Nephron progenitor cell (in vitro differentiated cells): ENCODE measurements around the gene AAK1.
"Not testable (repeated sequence)": the region's sequence is repeated elsewhere in the genome, so short reads cannot be mapped to it uniquely, and the experiment has no call there.

Source experiments
- DNase-seq: peaks from one replicate; pipeline ENCODE4 v3.0.0; 2021
- H3K27ac Mint-ChIP-seq: 2 replicates; pipeline ENCODE4 v1.8.0; 2021; ENCODE audit warnings: mild to moderate bottlenecking, moderate library complexity, mixed read lengths
- H3K27me3 Mint-ChIP-seq: 2 replicates; pipeline ENCODE4 v1.8.0; 2021; ENCODE audit warnings: mild to moderate bottlenecking, low read depth, mixed read lengths; ENCODE audit not compliant: poor library complexity
- H3K36me3 Mint-ChIP-seq: 2 replicates; pipeline ENCODE4 v1.8.0; 2021; ENCODE audit warnings: low read depth, mixed read lengths
- H3K4me1 Mint-ChIP-seq: 2 replicates; pipeline ENCODE4 v1.8.0; 2021; ENCODE audit warnings: mixed read lengths
- H3K4me3 Mint-ChIP-seq: 2 replicates; pipeline ENCODE4 v1.8.0; 2021; ENCODE audit warnings: mild to moderate bottlenecking, moderate library complexity, mixed read lengths
- H3K9me3 Mint-ChIP-seq: 2 replicates; pipeline ENCODE4 v1.8.0; 2021; ENCODE audit warnings: mild to moderate bottlenecking, moderate library complexity, mixed read lengths
- CTCF ChIP-seq: fragments of 200-600 bp; sonication (generic); IDR thresholded peaks from 2 replicates; pipeline ENCODE4 v1.5.0; 2021; ENCODE audit warnings: antibody characterized with exemption

Gene AAK1

GRCh38 chr2:69456154-69456553, 187.4 kb downstream of the AAK1 start:
- Mint-ChIP-seq H3K9me3 (no peaks in the 10 kb centered on the region), H3K27me3 (peaks cover 6% of the 10 kb centered on the region), H3K27ac (no peak overlapping the region), H3K4me1 (no peaks in the 10 kb centered on the region), H3K36me3 (no peaks in the 10 kb centered on the region), H3K4me3 (no peak overlapping the region)
- no peak for TF ChIP-seq CTCF
- DNase-seq: no peak

GRCh38 chr2:69454976-69455375, 188.6 kb downstream of the AAK1 start:
- Mint-ChIP-seq H3K4me1 (no peaks in the 10 kb centered on the region), H3K4me3 (no peak overlapping the region), H3K27ac (no peak overlapping the region), H3K36me3 (no peaks in the 10 kb centered on the region), H3K27me3 (peaks cover 5% of the 10 kb centered on the region), H3K9me3 (no peaks in the 10 kb centered on the region)
- TF ChIP-seq CTCF: no peak
- DNase-seq: no peak

- Mint-ChIP-seq H3K27me3 (peaks cover 3% of the 10 kb centered on the region), H3K4me1 (no peaks in the 10 kb centered on the region), H3K4me3 (no peak overlapping the region), H3K36me3 (no peaks in the 10 kb centered on the region), H3K27ac (peak overlapping the region; percentile 30), H3K9me3 (no peaks in the 10 kb centered on the region)
- DNase-seq: no peak
- no peak for TF ChIP-seq CTCF
Observed at GRCh38 chr2:69453475-69454129, 189.9 kb downstream of the AAK1 start.

GRCh38 chr2:69452687-69453086, 190.9 kb downstream of the AAK1 start:
- no peak overlapping the region for H3K4me3 Mint-ChIP-seq

GRCh38 chr2:69450735-69451416, 192.7 kb downstream of the AAK1 start:
- no peak for TF ChIP-seq CTCF
- Mint-ChIP-seq H3K9me3 (no peaks in the 10 kb centered on the region), H3K27me3 (peaks cover 3% of the 10 kb centered on the region), H3K4me3 (no peak overlapping the region), H3K36me3 (no peaks in the 10 kb centered on the region), H3K27ac (no peak overlapping the region), H3K4me1 (no peaks in the 10 kb centered on the region)
- no peak for DNase-seq

More at GRCh38 chr2:69452687-69453086, 190.9 kb downstream of the AAK1 start:
- no peak overlapping the region for H3K27ac Mint-ChIP-seq
- H3K9me3 Mint-ChIP-seq: no peaks in the 10 kb centered on the region
- H3K27me3 Mint-ChIP-seq: peaks cover 3% of the 10 kb centered on the region
- no peaks in the 10 kb centered on the region for H3K4me1 Mint-ChIP-seq
- no peak for DNase-seq
- no peak for TF ChIP-seq CTCF
- no peaks in the 10 kb centered on the region for H3K36me3 Mint-ChIP-seq

- no peak overlapping the region for H3K27ac Mint-ChIP-seq
- no peaks in the 10 kb centered on the region for H3K27me3 Mint-ChIP-seq
- no peak for DNase-seq
- H3K4me1 Mint-ChIP-seq: no peaks in the 10 kb centered on the region
- H3K36me3 Mint-ChIP-seq: no peaks in the 10 kb centered on the region
- H3K9me3 Mint-ChIP-seq: no peaks in the 10 kb centered on the region
- H3K4me3 Mint-ChIP-seq: no peak overlapping the region
- no peak for TF ChIP-seq CTCF
Observed at GRCh38 chr2:69449906-69450305, 193.6 kb downstream of the AAK1 start.

GRCh38 chr2:69443673-69444072, 199.9 kb downstream of the AAK1 start:
- H3K4me3 Mint-ChIP-seq, H3K27me3 Mint-ChIP-seq, H3K36me3 Mint-ChIP-seq: not testable (repeated sequence)

GRCh38 chr2:69439499-69439898, 204.0 kb downstream of the AAK1 start:
- not testable (repeated sequence) for H3K4me3 Mint-ChIP-seq, DNase-seq, H3K9me3 Mint-ChIP-seq, H3K27ac Mint-ChIP-seq, H3K36me3 Mint-ChIP-seq, H3K27me3 Mint-ChIP-seq
- peaks cover 29% of the 10 kb centered on the region for H3K4me1 Mint-ChIP-seq

More at GRCh38 chr2:69443673-69444072, 199.9 kb downstream of the AAK1 start:
- not testable (repeated sequence) for DNase-seq, H3K9me3 Mint-ChIP-seq, H3K4me1 Mint-ChIP-seq, H3K27ac Mint-ChIP-seq
